Esophagus squamous epithelium (tissue), 4 donors: ENCODE data around the gene ZNF366.

Experiments used
- CTCF ChIP-seq, 6 experiments: fragments of 450-650 bp in 4 of 6; fragments of 200-600 bp in 2 of 6; sonication (generic) in 2 of 6; IDR thresholded peaks; one replicate each; pipeline ENCODE4 v1.5.1; 2016 to 2019; ENCODE audit warnings: antibody characterized with exemption in 6 of 6, mild to moderate bottlenecking in 4 of 6, moderate library complexity in 4 of 6
- POLR2A ChIP-seq, 4 donors: fragments of 450-650 bp; IDR thresholded peaks; one replicate each; pipeline ENCODE4 v1.6.1; 2017; ENCODE audit warnings: antibody characterized with exemption in 4 of 4, mild to moderate bottlenecking in 4 of 4, moderate library complexity in 3 of 4

GRCh38 chr5:72397836-72398235 lies 109.4 kb downstream of the ZNF366 start:
- no peak for TF ChIP-seq CTCF (IDR thresholded peaks at IDR 0.05)
- no peak for TF ChIP-seq POLR2A (IDR thresholded peaks at IDR 0.05)
